Dedifferentiated amniotic fluid mesenchymal stem cell (primary cell): ENCODE data around the gene PODN.

Experiments used
- DNase-seq: peaks from one replicate; pipeline ENCODE4 v3.0.0-alpha.2; 2016; ENCODE audit errors: extremely low spot score

PODN gene

GRCh38 chr1:53074313-53075154, 12.5 kb downstream of the PODN start:
- DNase-seq = no peak

- no peak for DNase-seq
These were observed 13.2 kb downstream of the PODN start for GRCh38 chr1:53075206-53075605.

GRCh38 chr1:53075761-53076163, 13.7 kb downstream of the PODN start:
- DNase-seq = no peak

GRCh38 chr1:53076165-53076564, 14.2 kb downstream of the PODN start:
- no peak for DNase-seq

- DNase-seq = no peak
These were observed 14.9 kb downstream of the PODN start for GRCh38 chr1:53076721-53077598.

GRCh38 chr1:53077599-53077965, 15.6 kb downstream of the PODN start:
- DNase-seq = no peak

GRCh38 chr1:53078333-53079101, 16.5 kb downstream of the PODN start:
- no peak for DNase-seq

GRCh38 chr1:53079251-53079650, 17.2 kb downstream of the PODN start:
- no peak for DNase-seq

GRCh38 chr1:53080041-53080440, 18.0 kb downstream of the PODN start:
- DNase-seq = no peak

- DNase-seq = no peak
These were observed 18.8 kb downstream of the PODN start for GRCh38 chr1:53080769-53081168.

- DNase-seq = no peak
These were observed 19.5 kb downstream of the PODN start for GRCh38 chr1:53081384-53082066.

- no peak for DNase-seq
These were observed 20.9 kb downstream of the PODN start for GRCh38 chr1:53082826-53083455.

- DNase-seq = no peak
These were observed 21.9 kb downstream of the PODN start for GRCh38 chr1:53083636-53084588.

- DNase-seq = no peak
These were observed 22.6 kb downstream of the PODN start for GRCh38 chr1:53084589-53084971.

- no peak for DNase-seq
These were observed 23.4 kb downstream of the PODN start for GRCh38 chr1:53085405-53085804.

- no peak for DNase-seq
These were observed 24.6 kb downstream of the PODN start for GRCh38 chr1:53086491-53087070.

GRCh38 chr1:53087332-53088285, 25.6 kb downstream of the PODN start:
- no peak for DNase-seq

- DNase-seq = no peak
These were observed 26.7 kb downstream of the PODN start for GRCh38 chr1:53088616-53089300.
